ENCODE measurements around the gene SH3PXD2B. TPM values are rescaled to one million over a fixed set of nuclear protein-coding genes. Genes with fewer than 3 reads are reported as not detected.

The SH3PXD2B gene
- total RNA-seq, 2 donors from 2014 or later, result 12.2 to 13.2 TPM

GRCh38 chr5:172484664-172485063 is 30.3 kb upstream of the SH3PXD2B start:
- no peaks in the 10 kb centered on the region for H3K4me1 ChIP-seq
- TF ChIP-seq CTCF (IDR thresholded peaks at IDR 0.05), result no peak
- no peaks in the 10 kb centered on the region for H3K36me3 ChIP-seq
- no peak overlapping the region for H3K9ac ChIP-seq (ENCODE audit: low read depth in 2 of 2, low read length in 2 of 2)
- intact Hi-C loops (cut with DNase I), result no loop called here
- no peaks in the 10 kb centered on the region for H3K27me3 ChIP-seq
- H3K4me3 ChIP-seq, result no peak overlapping the region
- DNase-seq, result no peak
- no peaks in the 10 kb centered on the region for H3K9me3 ChIP-seq
- no peak overlapping the region for H3K27ac ChIP-seq

- no peaks in the 10 kb centered on the region for H3K36me3 ChIP-seq
- H3K4me3 ChIP-seq, result no peak overlapping the region
- no peaks in the 10 kb centered on the region for H3K9me3 ChIP-seq
- no peak for TF ChIP-seq CTCF (IDR thresholded peaks at IDR 0.05)
- H3K4me1 ChIP-seq, result no peaks in the 10 kb centered on the region
- no peaks in the 10 kb centered on the region for H3K27me3 ChIP-seq
- no peak for DNase-seq
- no peak overlapping the region for H3K27ac ChIP-seq
- intact Hi-C loops (cut with DNase I), result no loop called here
- H3K9ac ChIP-seq (ENCODE audit: low read depth in 2 of 2, low read length in 2 of 2), result no peak overlapping the region
Measured at GRCh38 chr5:172482156-172483020, 28.1 kb upstream of the SH3PXD2B start.

- H3K4me3 ChIP-seq, result no peak overlapping the region
- H3K36me3 ChIP-seq, result no peaks in the 10 kb centered on the region
- intact Hi-C loops (cut with DNase I), result no loop called here
- H3K9me3 ChIP-seq, result no peaks in the 10 kb centered on the region
- H3K9ac ChIP-seq (ENCODE audit: low read depth in 2 of 2, low read length in 2 of 2), result no peak overlapping the region
- no peak overlapping the region for H3K27ac ChIP-seq
- DNase-seq, result no peak
- H3K4me1 ChIP-seq, result no peaks in the 10 kb centered on the region
- TF ChIP-seq CTCF (IDR thresholded peaks at IDR 0.05), result no peak
- no peaks in the 10 kb centered on the region for H3K27me3 ChIP-seq
Measured at GRCh38 chr5:172481011-172481800, 26.9 kb upstream of the SH3PXD2B start.

- Histone ChIP-seq H3K27ac (no peak overlapping the region), H3K9me3 (no peaks in the 10 kb centered on the region)
Measured at GRCh38 chr5:172479784-172480115, 25.4 kb upstream of the SH3PXD2B start.

More at GRCh38 chr5:172479784-172480115, 25.4 kb upstream of the SH3PXD2B start:
- no peak for TF ChIP-seq CTCF (IDR thresholded peaks at IDR 0.05)
- Histone ChIP-seq H3K36me3 (no peaks in the 10 kb centered on the region), H3K4me3 (no peak overlapping the region), H3K9ac (ENCODE audit: low read depth in 2 of 2, low read length in 2 of 2) (no peak overlapping the region), H3K27me3 (no peaks in the 10 kb centered on the region), H3K4me1 (no peaks in the 10 kb centered on the region)
- DNase-seq, result no peak
- intact Hi-C loops (cut with DNase I), result loop anchor here (1.0 to 5.0 kb wide), 2 partner anchors 218 to 468 kb away; no protein-coding TSS in a partner anchor
